Lower leg skin (tissue), 3 donors: ENCODE data around the gene RNGTT.

Experiments used
- CTCF ChIP-seq, 3 donors: fragments of 450-650 bp; IDR thresholded peaks; one replicate each; pipeline ENCODE4 v1.5.1; 2016; ENCODE audit warnings: antibody characterized with exemption in 3 of 3, mild to moderate bottlenecking in 3 of 3, moderate library complexity in 2 of 3
- POLR2A ChIP-seq, 2 donors: fragments of 450-650 bp; IDR thresholded peaks; one replicate each; pipeline ENCODE4 v1.6.1; 2016 to 2017; ENCODE audit warnings: antibody characterized with exemption in 2 of 2, mild to moderate bottlenecking in 1 of 2, moderate library complexity in 1 of 2

- TF ChIP-seq CTCF (IDR thresholded peaks at IDR 0.05) (no peak), POLR2A (IDR thresholded peaks at IDR 0.05) (no peak)
Measured at GRCh38 chr6:88872962-88873361, 90.5 kb downstream of the RNGTT start.
